Choroid plexus epithelial cell (primary cell): ENCODE results near the gene PIGP.
"Not testable (repeated sequence)": the region's sequence is repeated elsewhere in the genome, so short reads cannot be mapped to it uniquely, and the experiment has no call there.

Source experiments
- DNase-seq: peaks from one replicate; pipeline ENCODE4 v3.0.0-alpha.2; 2010; ENCODE audit warnings: low read depth
- H3K4me3 ChIP-seq: 2 replicates; pipeline ENCODE4 v1.5.1; 2011; ENCODE audit warnings: low read depth, mild to moderate bottlenecking, control low read depth, low read length, moderate library complexity
- CTCF ChIP-seq: conservative IDR thresholded peaks from 2 replicates; pipeline ENCODE4 v1.5.1; 2011; ENCODE audit warnings: low read depth, mild to moderate bottlenecking, control low read depth, inconsistent platforms, low read length, moderate library complexity

PIGP gene

GRCh38 chr21:37058261-37058660 is 14.6 kb downstream of the PIGP start:
- H3K4me3 ChIP-seq, result no peak overlapping the region
- no peak for DNase-seq
- no peak for TF ChIP-seq CTCF

- no peak overlapping the region for H3K4me3 ChIP-seq
- TF ChIP-seq CTCF, result no peak
- DNase-seq, result no peak
Observed at GRCh38 chr21:37057614-37058013, 15.3 kb downstream of the PIGP start.

- H3K4me3 ChIP-seq, result no peak overlapping the region
- no peak for DNase-seq
- no peak for TF ChIP-seq CTCF
Observed at GRCh38 chr21:37055271-37055855, 17.5 kb downstream of the PIGP start.

- DNase-seq, H3K4me3 ChIP-seq: not testable (repeated sequence)
Observed at GRCh38 chr21:37049741-37050140, 23.1 kb downstream of the PIGP start.

GRCh38 chr21:37047079-37047478 is 25.8 kb downstream of the PIGP start:
- no peak overlapping the region for H3K4me3 ChIP-seq
- no peak for TF ChIP-seq CTCF
- DNase-seq, result no peak

GRCh38 chr21:37045556-37045955 is 27.3 kb downstream of the PIGP start:
- DNase-seq, result no peak
- H3K4me3 ChIP-seq, result no peak overlapping the region
- no peak for TF ChIP-seq CTCF

GRCh38 chr21:37045149-37045548 is 27.7 kb downstream of the PIGP start:
- no peak for TF ChIP-seq CTCF
- DNase-seq, result no peak
- no peak overlapping the region for H3K4me3 ChIP-seq

- H3K4me3 ChIP-seq, result no peak overlapping the region
- TF ChIP-seq CTCF, result no peak
- DNase-seq, result no peak
Observed at GRCh38 chr21:37044643-37045042, 28.2 kb downstream of the PIGP start.
